HG03280 (cell line): Measurements from ENCODE around the gene TH.
"Not testable (repeated sequence)": the region's sequence is repeated elsewhere in the genome, so short reads cannot be mapped to it uniquely, and the experiment has no call there.

Source experiments
- ATAC-seq: cut with Tn5 transposase; IDR thresholded peaks from one replicate; pipeline ENCODE4 v1.9.1; 2021; ENCODE audit warnings: mild to moderate bottlenecking, moderate library complexity; ENCODE audit not compliant: unreplicated experiment

Gene TH

DNA sequence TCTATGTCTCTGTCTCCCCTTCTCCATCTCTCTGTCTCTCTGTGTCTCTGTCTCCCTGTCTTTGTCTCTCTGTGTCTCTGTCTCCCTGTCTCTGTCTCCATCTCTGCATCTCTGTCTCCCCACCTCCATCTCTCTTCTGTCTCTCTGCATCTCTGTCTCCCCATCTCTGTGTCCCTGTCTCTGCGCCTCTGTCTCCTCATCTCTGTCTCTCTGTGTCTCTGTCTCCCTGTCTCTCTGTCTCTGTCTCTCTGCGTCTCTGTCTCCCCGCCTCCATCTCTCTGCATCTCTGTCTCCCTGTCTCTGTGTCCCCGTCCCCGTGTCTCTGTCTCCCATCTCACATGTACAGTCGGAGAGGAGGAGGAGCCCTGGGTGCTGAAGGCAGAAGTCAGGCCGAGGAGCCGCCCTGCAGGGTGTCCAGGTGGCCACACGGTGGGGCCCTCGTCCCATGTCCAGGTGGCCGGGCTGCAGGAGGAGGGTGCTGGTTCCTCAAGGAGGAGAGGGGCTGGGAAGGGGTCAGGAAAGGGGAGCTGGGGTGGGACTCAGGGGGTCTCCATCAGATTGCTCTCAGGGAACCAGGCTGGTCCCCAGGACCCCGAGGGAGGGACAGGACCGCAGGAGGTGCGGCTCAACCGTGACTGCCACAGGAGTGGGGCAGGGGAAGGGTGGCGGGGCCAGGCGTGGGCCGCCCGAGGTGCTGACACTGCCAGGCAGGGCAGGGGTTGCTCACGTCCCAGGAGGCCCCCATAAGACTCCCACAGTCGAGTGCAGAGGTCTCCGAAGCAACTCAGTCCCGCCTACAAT, 25.6 kb upstream of the TH start:
- ATAC-seq: no peak

DNA sequence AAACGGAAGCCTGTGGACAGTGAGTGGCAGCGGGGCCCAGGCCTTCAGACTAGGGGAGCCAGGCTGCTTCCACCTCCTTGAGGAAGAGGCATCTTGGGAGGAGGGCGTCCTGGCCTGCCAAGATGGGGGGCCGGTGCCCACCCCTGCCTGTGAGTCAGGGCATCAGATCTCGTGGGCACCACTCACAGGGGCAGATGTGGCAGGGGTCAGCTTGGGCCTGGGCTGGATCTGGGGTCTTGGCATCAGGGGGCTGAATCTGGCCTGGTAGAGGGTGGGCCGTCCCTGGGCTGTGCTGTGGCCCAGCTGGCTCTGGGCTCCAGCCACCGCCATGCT, 24.1 kb upstream of the TH start:
- ATAC-seq: no peak

DNA sequence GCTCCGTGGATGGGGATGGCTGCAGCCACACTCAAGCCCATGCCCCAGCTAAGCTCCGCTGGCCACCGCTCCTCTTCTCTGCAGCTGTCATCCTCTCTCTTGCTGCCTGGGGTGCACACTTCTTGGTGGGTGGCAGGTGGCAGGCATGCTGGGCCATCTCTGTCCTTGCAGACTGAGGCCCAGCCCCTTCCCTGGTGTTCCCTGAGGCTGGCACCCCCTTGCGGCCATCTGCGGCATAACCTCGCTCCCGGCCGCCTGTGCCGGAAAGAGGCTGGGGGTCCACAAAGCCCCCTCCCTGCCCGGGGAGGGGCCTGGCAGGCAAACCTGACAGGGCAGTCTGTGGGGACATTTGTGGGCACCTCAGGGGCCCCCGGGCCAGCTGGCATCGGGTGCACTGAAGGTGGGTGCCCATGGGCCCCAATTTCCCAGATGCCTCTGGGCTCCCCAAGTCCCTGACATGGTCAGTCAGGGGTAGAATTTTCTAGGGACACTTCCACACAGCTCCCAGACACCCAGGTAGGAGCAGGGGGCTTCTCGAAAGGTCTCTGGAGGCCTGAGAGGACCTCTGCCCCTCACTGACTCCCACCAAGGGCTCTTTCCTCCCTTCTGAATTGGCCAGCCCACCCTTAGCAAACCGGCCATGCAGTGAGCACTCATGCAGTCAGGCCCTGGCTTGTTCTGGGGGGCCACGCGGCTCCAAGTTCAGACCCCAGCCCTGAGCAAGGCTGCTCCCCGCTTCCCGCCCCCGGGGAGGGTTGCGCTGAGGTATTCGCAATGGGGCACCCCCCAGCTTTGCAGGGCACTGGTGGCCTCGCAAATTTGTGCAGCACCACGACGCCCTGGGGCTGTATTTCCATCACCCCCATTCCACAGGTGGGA, 23.5 kb upstream of the TH start:
- ATAC-seq: no peak

DNA sequence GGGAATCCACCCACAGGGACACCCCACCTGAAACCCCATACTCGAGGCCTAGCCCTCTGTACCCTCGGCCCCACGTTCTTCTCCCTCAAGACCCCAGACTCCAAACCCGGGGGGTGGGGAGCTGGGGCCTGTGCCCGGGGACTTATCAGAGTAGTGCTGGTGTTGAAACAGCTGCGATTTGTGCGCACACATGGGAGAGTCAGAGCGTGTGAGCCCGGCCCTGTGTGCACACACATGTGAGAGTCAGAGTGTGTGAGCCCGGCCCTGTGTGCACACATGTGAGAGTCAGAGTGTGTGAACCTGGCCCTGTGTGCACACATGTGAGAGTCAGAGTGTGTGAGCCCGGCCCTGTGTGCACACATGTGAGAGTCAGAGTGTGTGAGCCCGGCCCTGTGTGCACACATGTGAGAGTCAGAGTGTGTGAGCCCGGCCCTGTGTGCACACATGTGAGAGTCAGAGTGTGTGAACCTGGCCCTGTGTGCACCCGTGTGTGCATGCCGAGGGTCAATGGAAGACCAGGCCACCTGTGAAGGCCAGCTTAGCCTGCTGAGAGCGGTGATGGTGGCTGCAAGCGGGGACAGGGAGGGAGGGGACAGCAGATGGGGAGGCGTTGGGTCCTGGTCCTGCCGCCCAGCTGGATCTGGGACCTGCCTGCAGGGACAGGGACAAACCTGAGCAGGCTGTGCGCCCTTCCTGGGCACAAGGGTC, 22.4 kb upstream of the TH start:
- ATAC-seq: not testable (repeated sequence)

DNA sequence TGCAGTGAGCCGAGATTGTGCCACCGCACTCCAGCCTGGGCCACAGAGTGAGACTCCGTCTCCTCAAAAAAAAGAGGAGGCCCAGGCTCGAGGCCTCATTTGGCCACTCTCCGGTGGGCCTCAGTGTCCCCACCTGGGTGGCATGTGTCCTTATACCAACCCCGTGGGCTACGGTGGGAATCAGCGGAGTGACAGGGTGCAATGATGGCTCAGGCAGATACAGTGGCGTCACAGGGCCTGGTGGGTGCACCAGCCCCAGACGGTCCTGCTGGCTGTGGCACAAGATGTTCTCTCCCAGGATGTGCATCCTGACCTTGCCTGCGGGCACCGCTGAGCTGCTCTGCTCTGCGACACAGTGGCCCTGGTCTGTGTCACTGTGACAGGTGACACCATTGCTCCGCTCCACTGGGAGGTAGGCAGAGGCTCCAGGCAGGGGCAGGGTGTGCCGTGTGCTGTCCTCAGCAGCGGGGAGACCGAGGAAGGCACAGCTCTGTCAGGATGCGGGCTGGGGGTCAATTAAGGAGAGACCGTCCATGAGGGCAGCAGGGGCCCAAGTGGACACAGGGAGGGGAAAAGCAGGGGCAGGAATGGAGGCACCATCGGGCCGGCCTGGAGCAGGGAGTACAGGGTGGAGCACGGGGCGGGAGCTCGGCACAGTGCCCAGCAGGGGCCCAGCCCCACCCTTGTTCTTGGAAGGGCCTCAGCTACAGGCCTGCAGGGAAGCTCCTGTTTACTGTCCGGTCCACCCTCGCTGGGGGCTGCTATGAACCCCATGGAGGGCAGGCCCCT, 21.7 kb upstream of the TH start:
- ATAC-seq: no peak

DNA sequence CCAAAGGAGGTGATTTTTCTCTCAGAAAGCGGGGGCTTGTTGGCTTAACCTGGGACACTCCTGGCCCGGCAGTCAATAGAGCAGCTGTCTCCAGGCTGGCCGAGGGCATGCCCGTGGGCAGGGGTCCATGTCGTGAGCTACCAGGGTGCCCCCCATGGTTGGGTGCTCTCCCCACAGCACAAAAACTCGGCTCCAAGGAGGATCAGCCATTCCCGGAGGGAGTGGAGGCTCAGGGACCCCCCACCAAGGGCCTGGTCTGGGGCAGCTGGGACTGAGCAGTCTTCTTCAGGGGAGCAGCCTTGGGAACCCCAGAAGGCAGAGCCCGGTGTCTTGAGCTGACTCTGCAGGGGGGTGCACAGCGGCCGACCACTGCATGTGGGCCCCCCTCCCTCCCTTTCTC, 20.8 kb upstream of the TH start:
- no peak for ATAC-seq

DNA sequence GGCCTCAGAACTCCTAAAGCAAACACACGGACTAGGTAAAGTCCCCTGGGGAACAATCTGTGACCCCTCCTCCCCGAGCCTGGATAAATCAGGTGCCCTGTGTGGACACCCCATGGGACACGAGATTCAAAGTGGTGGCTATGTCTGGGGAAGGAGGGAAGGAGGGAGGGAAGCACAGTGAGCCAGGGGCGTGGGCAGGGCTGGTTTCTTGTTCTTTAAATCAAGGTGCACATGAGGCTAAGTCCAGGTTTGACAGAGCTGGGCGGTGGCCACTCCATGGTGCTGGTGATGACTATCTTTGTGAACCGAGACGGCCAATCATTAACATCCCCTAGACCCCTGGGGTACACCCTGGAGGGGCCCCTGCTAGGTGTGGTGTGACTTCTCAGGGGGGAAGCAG, 20.3 kb upstream of the TH start:
- no peak for ATAC-seq

DNA sequence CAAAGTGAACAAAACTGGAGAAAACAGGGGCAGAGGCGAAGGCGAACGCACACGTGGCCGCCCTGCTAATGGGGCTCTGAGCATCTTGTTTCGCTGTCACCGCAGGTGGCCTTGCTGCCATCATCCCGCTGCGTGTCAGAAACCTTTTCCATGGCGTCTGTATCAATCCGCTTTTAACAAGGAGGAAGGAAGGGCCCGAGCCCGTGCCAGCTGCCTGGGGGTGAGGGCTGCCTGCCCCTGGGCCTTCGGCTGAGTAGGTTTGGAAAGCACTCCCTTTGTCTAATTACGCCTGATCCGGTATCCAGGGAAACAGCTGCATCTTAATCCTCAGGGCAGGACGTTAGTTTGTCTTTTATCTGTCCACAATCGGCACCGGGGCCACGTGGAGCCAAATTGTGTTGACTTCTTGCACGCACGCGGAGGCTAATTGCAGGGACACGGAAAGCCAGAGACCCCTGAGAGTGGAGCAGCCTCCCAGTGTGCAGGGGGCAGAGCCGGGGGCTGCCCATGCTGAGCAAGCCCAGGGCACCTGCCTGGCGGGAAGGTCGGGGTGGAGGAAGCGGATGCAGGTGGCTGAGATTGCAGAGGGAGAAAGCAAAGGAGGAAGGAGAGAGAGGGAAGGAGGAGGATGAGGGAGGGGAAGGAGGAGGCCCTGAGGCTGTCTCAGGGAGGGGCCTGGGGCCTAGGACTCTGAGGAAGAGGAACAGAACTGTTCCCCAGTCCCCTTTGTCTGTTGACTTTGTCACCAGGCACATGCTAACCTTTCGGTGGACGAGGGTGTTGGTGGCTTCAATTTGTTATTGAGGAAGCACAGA, 19.2 kb upstream of the TH start:
- no peak for ATAC-seq

DNA sequence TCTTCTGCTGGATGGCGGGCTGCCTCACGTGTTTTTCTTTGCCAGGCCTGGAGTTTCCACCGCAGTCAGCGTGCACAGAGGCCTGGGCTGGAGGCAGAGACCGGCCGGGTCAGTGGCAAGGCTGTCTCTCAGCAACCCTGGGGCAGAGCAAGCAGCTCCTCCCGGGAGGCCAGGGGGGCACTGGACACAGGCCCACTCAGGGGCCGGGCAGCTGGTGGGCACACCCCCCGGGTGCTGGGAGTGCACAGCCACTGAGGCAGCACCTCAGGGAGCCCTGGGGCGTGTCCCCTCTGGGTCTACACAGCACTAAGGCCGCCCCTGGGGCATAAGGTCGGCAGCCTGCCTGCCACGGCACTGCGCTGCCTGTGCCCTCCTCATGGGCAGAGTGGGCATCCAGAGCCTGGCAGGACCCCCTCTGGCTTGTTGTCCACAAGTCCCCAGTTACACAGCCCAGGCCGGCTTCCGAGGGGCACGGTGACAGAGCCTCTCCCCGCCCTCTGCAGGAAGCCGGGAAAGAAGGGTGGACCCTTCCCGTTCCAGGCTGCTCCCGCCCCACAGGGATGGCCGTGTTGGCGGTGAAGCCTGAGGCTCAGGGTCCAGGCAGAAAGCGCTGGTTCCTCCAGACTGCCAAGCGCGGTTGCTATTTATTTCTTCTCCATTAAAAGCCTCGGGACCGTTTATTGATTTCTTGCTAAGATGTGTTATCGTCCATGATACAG, 18.5 kb upstream of the TH start:
- no peak for ATAC-seq

DNA sequence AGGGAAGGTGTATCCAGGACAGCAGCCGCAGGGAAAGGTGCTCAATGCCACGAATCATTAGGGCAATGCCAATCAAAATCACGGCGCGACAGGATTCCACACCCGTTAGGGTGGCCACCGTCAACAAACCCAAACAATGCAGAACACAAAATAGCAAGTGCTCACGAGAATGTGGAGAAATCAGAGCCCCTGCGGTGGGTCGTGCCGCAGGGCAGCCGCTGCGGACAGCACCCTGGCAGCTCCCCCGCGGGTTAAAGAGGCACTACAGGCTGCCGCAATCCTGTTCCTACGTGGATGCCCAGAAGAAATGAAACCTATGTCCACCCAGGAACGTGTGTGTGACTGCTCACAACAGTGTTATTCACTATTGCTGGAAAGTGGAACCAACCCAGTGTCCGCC, 17.1 kb upstream of the TH start:
- ATAC-seq: no peak

DNA sequence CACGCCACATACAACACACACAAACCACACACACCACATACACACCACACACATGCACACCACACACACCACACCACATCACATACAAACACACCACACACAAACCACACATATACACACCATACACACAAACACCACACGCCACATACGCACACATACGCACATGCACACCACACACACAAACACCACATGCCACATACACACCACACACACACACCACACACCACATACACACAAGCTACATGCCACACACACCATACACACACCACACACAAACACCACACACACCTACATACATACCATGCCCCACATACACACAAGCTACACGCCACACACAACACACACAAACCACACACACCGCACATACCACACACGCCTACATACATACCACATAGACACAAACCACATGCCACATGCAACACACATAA, 15.7 kb upstream of the TH start:
- ATAC-seq: no peak

DNA sequence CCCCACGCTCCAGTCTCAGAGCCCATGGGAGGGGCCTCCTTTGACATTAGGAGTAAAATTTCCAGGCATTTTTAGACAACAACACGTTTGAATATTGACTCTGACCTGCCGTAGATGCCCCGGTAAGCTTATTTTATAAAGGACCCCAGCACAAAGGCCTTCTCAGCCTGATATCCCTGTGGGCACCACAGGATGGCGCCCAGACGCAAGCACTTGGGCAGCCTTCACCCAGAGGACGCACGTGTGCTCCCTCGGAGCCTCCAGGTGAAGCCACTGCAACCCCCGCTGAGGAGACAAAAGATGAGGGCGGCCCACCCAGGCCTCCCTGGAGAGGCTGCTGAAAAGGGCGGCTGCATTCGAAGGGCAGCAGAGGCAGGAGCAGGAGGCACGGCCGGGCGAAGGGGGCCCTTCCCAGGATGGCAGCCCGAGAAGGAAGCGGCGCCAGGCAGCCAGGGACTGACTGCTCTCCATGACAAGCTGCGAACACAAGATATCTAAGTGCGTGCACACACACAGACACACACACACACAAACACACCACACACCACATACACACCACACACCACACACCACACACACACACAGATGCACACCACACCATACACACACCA, 15.2 kb upstream of the TH start:
- no peak for ATAC-seq

DNA sequence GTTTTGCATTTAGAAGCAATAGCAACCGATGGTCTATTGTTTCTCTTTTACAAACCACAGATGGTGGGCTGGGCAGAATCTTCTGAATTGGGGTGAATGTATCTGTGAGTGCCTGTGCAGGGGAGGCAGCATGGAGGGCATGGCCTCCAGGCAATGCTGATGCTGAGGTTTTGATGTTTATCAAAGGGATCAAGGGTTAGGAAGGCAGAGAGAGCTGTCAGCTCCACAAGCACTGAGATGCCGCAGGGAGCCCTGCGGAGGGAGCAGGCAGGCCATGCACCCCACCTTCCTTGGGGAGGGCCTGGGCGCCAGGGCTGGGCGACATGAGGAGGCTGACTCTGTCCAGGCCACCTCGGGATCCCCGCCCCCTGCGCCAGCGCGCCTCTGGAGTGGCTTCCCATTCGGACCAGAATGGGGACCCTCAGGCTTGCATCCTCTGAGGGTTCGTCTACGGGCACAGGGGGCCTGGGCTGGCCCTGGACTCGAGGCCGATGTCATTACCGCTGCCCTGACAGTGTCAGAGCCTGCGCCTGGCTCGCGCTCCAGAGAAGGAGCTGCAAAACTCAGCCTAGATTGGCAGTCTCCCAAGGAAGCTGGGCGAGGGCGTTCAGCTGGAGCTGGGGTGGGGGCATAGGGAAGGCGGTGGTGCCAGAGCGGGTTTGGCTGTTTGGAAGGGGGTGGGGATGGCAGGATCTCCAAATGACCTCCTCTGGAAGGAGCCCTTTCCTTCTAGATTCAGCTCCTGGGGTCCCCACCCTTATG, 13.9 kb upstream of the TH start:
- no peak for ATAC-seq

DNA sequence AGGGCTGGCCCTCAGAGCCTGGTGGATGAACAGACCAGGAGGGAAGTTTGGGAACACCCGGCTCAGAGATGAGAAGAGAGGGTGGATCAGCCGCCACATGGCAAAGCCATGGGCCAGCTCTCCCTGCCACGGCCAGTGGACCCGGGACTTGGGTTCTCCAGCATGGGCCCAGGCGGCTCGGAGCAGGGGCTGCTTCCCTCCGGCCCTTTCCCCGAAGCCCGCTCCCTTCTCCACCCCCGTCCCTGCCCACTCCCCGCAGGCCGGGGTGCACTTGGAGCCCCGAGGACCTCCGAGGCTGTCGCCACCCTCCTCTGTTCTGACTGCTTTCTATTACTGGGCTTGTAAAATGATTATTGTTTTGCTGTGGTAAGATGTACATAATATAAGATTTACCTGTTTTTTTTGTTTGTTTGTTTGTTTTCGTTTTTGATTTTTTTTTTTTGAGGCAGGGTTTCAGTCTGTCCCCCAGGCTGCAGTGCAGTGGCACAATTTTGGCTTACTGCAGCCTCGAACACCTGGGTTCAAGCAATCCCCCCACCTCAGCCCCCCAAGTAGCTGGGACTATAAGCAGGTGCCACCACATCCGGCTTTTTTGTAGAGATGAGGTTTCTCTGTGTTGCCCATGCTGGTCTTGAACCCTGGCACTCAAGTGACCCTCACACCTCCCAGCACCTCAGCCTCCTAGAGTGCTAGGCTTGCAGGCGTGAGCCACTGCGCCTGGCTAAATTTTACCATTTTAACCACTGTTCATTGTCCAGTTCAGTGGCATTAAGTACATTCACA, 11.3 kb upstream of the TH start:
- ATAC-seq: no peak

DNA sequence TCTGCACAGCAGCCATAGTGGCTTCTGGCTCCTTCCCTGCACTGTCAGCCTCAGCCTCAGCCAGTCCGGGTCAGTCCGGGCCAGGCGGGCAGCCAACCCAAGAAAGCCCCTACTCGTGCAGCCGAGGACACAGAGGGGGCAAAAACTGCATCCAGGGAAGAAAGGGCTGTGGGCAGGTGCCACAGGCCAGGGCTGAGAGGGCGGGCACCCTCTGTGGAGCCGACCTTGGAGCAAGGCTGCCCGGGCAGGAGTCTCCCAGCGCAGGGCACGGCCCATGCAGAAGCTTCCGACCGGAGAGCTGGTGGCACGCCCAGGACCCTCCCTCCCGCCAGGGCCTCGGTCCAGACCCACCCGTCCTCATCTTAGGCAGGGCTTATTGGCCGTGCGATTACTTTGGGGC, 10.5 kb upstream of the TH start:
- no peak for ATAC-seq

DNA sequence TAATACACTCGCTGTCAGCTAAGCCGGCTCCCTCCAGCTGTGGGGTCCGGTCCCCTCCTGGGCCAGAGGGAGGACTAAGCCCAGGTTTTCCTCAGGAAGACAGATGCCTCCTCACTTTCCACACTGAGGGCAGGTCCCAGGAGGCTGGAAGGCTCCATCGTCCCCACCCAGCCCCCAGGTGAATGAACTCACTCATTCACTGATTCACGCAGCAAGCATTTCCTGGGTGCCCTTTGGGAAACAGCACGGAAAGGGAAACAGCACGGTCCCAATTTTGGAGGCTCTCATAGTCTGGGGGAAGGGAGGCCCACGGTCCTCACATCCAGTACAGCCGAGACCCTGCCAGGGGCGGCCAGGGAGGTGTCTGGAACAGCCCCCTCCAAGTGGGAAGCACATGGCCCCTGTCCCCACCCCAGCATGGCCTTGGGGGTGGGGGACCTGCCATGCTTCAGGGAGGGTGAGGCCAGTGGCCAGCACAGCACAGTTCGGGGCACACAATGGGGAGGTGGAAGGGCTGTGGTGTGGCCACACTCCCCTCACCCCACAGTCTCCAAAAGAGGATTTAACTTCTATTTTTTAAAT, 9.3 kb upstream of the TH start:
- ATAC-seq: no peak

DNA sequence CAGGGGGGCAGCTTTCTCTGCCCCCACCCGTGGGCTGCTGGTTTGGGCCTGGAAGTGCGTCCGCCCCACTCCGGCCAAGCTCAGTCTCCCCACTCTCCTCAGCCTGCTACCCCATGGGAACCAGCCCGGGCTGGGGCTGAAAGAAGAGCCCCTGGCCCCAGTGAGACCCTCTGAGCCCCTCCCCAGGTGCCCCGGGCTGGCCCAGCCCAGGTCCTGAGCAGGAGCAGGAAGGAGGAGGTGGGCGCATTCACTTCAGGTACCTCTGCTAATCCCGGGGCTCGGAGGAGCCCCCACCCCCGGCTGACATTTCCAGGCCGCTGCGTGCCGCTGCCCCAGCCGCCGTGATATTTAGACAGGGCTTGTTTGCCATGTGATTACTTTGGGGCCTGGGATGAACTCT, 8.7 kb upstream of the TH start:
- ATAC-seq: no peak
